Central memory CD4-positive, alpha-beta T cell (primary cell): ENCODE results near the gene CHST8.
"Not testable (repeated sequence)": the region's sequence is repeated elsewhere in the genome, so short reads cannot be mapped to it uniquely, and the experiment has no call there.

ENCODE experiments used
- DNase-seq: peaks from one replicate; pipeline ENCODE4 v3.0.0; 2022

Gene CHST8

DNA sequence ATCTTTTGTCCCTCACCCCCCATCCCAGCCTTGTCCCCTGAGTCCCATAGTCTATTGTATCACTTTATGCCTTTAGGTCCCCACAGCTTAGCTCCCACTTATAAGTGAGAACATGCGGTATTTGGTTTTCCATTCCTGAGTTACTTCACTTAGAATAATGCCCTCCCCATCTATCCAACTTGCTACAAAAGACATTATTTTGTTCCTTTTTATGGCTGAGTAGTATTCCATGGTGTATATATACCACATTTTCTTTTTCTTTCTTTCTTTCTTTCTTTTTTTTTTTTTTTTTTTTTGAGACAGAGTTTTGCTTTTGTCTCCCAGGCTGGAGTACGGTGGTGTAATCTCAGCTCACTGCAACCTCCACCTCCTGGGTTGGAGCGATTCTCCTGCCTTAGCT lies 73.8 kb downstream of the CHST8 start:
- not testable (repeated sequence) for DNase-seq

DNA sequence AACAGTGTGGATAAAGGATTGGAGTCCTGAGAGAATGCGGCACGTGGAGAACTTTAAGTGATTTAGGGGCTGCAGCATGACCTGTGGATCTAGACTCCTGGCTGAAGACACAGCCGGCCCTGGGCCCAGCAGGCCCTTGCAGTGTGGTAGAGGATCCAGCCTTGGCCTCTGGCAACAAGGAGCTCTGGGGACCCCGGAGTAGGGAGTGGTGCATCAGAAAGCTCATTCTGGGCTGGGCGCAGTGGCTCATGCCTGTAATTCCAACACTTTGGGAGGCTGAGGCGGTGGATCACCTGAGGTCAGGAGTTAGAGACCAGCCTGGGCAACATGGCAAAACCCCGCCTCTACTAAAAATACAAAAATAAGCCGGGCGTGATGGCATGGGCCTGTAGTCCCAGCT lies 76.0 kb downstream of the CHST8 start:
- DNase-seq, result no peak

DNA sequence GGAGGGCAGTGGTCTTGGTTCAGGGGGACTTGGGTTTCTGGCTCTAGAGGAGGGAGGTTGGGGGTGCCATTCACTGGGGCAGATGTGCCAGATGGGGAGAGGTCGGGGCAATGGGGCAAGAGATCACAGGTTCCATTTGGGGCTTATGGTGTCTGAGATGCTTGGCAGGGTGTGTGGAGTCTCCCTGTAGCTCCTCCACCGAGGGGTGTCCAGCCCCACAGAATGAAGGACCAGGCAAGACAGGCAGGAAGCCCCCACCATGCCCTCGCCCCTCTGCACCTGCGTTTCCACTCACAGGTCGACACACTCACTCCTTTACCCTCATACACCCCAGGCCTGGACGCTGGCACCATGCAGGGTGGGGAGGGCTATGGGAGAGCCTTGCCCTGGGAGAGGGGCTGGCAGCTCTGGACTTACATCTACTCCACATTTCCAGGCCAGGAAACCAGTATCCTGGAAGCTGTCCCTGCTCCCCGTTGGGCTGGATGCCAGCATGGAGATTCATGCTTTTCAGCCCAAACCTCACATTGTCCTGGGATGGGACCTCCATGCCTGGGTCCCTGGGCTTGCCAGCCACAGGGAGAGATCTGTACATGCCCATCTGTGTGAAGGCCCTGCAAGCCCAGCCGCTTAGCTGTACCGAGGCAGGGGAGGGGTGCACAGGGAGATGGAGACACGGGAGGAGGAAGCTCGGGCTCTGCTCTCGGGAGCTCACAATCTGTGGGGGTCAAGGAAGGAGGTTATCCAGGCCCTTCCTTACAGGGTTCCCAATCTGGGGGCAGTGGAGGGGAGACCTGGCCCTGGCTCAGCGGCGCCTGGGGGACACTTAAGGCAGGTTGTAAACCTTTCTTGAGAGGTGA lies 77.1 kb downstream of the CHST8 start:
- DNase-seq, result no peak

DNA sequence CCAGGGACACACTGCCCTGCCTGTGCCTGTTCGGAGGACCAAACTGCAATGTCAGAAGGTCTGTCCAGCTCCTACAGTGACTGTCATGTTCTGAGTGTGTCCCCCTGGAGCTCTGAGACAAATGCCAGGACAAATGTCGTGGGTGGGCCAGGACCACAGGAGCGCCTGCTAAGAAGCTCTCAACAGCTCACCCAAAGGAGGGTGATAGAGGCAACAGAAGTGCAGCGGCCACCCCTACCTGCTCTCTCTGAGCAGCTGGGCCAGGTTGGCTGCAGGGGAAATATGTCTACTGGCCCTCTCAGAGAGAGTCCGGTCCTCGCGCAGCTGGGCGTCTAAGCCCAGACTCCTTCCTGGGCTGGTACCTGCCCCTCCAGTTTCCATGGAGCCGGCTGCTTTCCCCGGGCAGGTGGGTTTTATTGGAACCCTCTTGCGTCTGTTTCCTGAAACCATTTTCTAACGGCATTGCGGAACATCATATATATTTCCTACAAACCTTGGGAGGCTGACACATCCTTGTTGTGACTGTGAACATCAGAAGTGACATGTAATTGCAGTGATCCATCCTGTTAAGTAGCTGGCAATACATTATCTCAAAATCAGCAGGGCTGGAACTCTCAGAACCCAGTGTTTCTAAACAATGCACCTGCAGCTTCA lies 78.1 kb downstream of the CHST8 start:
- no peak for DNase-seq

DNA sequence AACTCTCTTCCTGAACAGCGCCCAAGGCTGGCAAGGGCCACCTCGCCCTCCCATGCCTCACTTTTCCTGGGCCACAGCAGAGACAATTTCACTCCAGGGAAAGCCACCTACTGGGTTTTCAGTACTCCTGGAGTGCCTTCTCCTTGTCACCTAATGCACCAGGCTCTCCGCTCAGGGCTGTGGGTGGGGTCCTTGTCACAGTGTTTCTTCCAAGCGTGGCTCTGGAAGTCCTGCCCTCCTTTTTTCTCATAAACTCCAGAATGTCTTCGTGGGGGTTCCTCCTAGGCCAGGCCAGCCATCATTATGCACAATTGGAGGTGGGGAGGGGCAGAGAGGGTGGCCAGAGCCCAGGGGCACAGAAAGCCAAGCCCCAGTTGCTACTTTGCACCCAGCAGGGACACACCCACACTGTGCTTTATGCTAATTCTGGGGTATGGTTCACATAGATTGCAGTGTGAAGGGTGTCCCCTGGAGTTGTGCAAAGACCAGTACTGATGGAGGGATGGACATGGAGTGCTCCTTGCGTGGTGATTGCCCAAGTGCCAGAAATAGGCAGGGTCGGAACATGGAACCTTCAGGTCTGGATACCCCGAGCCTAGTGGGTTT lies 78.8 kb downstream of the CHST8 start:
- DNase-seq, result no peak

DNA sequence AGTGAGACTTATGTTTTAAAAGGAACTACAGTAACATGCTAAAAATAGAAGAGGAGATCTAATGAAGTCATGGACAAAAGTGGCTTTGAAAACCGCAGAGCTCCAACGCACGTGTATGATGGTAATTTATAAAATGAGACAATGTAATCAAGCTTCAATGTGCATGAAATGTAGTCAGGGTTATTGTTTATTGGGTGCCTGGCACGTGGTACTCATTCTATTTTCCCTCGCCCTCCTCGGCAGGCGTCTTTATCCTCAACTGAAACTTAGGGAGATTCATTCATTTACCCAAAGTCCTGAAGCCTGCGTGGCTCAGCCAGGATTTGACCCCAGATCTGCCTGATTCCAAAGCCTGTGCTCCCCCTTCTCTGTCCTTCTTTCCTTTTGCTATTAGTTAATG lies 79.8 kb downstream of the CHST8 start:
- no peak for DNase-seq

DNA sequence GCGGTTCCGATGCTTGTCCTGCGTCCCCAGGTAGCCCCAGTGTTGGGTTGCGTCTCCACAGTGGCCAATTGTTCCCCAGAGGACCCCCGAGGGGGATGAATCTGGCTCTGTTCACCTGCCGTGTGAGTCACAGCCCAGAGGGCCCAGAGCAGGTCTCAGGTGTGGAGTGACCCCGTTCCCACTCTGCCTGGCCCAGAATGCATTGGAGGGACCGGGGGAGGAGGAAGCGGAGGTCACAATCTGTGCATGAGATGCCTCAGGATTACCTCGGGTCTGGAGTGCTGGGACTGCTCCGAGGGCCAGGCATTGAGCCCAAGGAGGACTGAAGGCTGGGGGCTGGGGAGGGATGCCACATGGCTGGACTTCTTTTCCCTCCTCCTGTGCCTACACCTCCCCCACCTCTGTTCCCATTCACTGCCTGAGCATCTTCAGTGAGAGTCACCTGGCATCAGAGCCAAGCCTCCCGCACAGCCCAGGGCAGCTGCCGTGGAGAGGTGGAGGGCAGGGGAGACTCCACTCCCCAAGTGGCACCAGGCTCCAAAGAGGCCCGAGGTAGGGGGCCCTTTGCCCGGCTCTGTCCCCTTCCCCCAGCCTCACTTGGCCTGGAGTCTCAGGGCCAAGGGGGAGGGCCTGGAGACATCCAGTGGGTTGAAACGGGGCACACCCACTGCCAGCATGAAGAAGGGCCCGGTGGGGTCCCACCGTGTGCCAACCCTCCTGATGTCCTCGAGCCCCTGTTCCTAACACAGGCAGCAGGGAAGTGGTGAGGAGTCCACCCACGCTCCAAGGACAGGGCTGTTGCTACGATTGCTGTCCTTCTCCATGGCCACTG lies 81.1 kb downstream of the CHST8 start:
- no peak for DNase-seq

DNA sequence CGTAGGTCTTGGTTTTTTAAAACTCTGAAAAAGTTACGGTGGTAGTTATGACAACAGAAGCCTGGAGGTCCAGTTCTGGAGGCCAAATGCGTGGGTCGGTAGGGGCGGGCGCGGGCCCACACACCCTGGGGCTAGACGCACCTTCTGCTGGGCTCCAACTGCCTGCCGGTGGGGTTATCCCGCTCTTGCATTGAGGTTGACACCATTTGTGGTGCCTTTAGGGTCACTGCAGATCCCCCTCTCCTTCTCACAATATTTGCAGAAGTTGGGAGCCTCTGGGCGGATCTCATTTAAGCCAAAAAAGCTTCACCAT lies 81.6 kb downstream of the CHST8 start:
- no peak for DNase-seq

DNA sequence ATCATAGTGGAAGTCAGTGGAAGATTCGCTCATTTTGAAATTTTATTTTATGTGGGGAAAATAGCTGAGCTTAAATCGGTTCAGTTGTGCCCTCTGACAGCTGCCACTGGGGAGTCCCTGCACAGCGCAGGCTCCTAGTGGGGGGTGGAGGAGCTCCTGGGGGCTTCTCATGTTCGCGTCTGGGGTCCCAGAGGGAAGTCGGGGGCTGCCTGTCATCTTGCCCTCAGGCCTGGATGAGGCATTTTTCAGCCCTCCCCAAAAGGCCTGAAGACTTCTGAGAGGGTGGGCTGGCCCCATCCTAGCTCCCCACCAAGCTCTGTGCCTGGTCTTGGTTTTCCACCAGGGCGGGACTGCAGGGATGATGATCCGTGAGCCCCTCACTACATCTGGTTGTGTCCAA lies 82.1 kb downstream of the CHST8 start:
- DNase-seq, result no peak

DNA sequence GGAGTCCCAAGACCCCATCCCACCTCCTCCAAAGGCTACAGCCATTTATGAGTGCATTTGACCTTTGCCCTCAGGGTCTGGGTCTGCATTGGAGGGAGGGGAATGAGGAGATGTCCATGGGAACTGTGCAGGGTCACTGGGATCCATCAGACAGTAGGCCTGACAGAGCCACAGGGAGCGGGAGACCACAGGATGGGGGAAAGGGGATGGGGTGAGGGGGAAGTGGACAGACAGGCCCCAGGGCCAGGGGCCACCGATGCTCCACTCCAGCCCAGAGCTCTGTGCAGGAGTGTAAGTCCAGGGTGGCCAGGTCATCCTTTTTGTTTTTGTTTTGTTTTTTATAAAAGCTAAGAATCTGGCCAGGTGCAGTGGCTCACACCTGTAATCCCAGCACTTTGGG lies 82.5 kb downstream of the CHST8 start:
- DNase-seq, result no peak

DNA sequence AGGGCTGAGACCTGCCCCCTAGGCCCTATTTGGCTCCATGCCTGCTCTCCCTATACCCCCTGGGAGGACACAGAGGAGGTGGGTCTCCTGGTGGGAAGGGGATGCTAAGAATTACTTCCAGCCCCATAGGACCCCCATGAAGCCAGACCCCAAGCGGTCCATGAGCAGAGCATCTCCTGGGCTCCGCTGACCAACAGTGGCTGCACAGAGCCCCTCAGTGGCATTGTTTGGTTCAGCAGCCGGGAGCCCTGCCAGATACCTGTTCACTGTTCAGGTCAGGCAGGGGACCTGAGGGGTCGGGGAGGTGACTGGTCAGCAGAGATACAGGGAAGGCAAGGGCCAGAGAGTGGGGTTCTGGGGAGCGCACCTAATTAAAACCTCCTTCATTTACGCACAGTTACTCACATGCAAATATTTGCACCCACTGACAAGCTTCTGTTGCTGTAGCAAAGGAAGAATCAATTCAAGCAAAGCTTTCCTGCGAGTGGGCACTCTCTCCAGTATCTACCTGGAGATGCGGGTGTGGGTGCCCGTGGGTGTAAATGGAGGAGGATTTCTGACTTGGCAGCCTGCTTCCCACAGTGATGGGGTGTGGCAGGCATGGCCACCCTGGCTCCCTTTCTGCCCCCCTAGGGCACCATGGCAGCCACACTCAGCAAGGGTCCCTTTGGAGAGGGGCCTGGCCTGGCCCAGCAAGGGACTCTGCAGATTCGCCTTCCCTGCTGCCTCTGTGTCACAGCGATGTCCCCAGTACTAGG lies 83.5 kb downstream of the CHST8 start:
- no peak for DNase-seq

DNA sequence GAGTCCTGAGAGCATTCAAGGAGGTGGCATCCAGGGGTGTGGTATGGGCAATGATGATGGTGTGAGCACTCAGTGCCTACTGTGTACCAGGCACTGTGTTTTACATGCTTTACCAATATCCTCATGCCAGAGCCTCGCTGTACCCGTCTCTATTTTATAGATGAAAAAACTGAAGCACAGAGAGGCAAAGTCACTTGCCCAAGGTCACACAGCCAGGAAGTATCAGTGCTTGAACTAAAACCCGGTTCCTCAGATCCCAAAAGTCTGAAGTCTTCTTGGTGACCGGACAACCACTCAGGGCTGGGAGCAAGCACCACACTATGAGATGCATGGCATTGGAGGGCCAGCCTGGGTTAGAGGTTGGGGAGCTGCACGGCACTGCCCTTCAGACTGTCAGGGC lies 84.1 kb downstream of the CHST8 start:
- DNase-seq, result no peak

DNA sequence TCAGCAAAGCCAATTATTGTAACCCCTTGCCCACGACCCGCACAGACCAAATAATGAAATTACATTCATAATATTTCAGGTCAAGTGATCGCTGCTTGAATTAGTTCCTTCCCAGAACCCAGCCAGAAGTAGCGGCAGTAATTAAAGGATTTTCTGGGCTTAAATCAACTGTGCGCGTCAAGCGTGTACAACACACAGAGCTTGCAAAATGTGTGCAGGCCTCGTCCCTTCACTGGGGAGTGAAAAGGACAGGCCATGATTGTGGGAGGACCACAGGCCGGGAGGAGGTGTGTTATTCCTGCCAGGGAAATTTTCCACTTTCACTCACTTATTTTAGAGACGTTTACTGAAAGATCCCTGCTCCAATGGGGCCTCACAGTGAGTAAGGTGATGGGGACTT lies 84.9 kb downstream of the CHST8 start:
- DNase-seq, result no peak

DNA sequence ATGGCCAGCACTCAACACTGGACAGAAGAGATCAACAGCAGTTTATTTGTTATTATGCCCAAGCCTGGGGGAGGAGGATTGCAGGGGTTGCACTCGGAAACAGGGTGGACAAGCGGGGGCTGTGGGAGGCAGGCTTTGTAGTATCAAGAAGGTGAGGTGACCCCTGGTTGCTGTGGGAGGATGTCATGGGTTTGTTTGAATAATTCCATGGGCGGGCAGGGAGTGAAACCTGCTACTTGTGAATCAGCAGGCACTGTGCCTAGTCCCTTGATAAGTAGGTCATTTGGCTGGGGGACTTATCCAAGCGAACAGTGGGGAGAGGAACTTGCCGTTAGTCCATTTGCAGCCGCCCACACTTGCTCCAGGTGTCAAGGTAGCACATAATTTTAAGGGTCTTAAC lies 90.5 kb downstream of the CHST8 start:
- DNase-seq, result no peak

DNA sequence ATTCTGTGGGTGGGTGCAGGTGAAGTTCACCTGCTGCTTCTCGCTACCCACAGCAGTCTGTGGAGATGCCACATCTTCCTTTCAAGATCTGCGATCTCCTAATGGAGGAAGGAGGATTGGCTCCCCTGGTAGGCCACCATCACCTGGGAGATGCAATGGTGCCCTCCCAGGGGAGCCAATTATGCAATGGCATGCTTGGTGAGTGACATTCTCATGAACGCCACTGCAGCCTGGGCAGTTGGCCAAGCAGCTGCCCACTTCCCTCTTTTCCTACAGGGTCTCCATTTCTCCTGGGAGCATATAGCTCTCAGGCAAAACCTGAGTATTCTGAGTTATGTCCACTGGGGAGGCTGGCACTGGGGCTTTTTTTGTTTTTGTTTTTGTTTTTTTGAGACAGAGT lies 91.4 kb downstream of the CHST8 start:
- DNase-seq, result no peak

DNA sequence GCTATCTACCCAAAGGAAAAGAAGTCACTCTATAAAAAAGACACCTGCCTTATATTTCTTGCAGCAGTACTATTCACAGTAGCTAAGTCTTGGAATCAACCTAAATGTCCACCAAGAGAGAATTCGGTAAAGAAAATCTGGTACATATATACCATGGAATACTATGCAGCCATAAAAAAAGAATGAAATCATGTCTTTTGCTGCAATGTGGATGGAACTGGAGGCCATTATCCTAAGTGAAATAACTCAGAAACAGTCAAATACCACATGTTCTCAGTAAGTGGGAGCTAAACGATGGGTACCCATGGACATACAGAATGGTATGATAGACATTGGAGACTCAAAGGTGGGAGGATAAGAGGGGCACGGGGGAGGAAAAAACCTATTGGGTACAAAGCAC lies 92.4 kb downstream of the CHST8 start:
- DNase-seq, result no peak

DNA sequence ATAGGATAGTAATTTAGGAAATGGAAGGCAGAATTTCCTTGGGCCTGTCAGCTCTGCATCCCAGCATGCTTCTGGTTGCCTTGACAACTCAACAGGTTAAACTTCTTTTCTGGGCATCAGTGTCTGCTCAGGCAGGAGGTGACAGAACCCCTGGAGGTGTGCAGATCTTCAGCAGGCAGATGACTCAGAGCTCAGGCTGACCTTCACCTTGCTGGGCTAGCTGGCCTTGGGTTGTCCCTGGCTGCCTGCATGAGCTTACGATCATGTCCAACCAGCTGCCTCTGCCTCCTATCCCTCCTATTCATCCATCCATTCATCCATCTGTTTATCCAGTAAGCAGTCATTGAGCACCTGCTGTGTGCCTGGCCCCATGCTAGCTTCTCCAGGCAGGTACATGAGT lies 93.7 kb downstream of the CHST8 start:
- no peak for DNase-seq

DNA sequence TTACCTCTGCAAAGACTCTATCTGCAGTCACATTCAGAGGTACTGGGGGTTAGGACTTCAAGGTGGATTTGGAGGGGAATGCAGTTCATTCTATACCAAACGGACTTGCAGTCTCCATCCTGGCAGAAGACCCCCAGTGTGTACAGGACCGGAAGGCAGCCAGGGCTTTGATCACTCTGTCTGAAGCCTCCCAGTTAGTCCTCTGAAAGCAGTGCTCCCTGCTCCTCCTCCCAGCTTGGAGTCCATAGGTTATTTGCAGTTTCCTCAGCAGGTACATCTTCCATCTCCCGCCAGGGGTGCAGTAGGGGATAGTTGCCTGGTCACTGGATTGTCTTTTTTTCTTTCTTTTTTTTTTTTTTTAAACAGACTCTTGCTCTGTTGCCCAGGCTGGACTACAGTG lies 96.1 kb downstream of the CHST8 start:
- DNase-seq, result no peak

DNA sequence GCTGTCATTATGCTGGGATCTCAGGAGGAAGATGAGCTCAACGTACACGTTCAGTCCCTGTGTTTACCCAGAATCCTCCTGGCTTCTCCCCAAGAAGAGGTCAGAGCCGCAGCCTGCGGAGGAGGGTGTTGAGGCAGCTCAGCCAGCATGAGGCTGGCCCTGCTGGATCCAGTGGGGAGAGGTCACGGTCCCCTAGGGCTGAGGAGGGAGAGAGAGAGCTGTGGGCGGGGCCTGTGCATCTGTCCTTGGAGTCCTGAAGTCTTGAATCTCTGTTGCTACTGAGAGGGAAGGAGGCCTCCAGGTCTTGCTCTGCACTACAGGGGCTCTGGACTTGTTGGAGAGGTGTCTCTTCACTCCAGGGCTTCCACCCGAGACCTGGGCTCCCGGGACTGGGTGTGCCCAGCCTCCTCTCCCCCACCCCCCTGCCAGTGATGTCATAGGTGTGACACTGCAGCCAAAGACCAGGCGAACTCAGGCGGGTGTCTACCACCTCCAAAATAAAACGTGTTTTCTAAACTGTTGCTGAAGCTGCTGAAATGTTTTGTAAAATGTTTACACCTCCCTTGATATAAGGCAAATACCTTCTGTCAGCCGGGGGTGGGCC lies 97.0 kb downstream of the CHST8 start:
- no peak for DNase-seq

DNA sequence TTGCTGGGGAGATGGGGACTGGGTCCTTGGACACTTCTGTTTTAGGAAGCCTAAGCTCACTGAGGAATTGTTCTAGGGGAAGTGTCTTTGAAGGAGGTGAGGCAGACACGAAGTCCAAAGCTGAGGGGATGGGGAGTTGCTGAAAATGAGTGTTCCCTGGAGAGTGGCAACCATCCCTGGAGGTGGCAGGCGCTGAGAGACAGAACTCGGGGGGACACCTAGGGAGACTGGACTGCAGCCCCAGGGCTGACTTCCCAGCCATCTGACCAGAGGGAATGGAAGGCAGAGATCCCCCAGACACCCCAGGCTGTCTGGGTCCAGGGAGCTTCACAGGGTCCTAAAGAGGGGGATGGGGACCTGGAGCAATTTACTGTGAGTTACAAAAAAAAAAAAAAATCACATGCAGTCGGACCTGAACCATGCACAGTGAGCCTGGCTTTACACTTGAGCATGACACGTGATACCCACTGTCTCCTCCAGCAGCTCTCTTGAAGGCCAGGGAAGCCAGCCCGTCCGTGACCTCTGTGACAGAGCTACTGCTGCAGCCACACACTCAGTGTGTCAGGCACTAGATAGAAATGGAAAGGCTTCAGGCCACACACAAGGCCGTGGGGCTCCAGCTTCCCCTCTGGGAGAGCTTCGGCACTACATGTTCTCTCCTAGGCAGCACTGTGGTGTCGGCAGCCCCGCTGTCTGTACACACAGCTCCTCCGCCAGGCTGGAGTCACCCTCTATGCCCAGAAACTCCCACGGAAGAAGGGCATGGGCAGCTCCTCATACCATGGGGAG lies 97.8 kb downstream of the CHST8 start:
- DNase-seq, result no peak

DNA sequence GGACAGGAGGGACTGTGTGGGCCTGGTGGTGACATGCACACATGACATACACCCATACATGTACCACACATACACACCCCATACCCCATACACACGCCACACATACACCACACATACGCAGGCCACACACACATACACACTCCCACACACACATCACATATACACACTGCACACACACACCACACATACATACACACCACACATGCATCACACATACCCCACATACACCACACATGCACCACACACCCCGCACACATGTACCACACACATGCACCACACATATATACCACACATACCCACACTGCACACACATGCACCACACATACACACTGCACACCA lies 98.4 kb downstream of the CHST8 start:
- no peak for DNase-seq
